Stimulated activated CD4-positive, alpha-beta T cell treated with anti-CD3 and anti-CD28 coated beads, Interleukin-1b, Interleukin-23, amount 100 ng/mL, for 48 hours (primary cell): ENCODE data around the gene ABHD12.

ENCODE experiments used
- DNase-seq: peaks from one replicate; pipeline ENCODE4 v3.0.0-alpha.2; 2020

Gene ABHD12

DNA sequence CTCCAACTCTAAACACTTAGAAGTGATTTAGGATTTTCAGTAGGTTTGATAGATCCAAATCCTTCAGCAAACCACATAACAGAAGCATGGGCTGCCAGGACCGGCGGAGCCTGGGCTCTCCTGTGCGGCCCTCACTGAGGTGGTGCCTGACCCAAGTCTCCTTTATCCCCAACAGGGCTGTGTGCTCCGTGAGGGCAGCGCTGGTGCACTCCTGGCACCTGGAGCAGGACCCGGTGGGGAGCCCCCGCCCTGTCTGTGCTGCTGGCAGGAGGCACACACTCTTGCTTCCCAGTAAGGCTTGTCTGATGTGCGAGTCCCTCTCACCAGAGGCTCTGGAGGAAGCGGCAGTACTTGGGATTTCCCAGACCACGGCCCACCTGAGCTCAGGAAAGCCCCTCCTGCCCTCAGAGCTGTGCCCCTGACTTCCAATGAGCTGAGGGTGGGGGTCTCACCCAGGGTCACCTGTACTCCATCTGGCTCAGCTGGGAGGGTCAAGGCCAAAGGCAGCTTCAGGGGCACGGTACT, 86.5 kb downstream of the ABHD12 start:
- no peak for DNase-seq

DNA sequence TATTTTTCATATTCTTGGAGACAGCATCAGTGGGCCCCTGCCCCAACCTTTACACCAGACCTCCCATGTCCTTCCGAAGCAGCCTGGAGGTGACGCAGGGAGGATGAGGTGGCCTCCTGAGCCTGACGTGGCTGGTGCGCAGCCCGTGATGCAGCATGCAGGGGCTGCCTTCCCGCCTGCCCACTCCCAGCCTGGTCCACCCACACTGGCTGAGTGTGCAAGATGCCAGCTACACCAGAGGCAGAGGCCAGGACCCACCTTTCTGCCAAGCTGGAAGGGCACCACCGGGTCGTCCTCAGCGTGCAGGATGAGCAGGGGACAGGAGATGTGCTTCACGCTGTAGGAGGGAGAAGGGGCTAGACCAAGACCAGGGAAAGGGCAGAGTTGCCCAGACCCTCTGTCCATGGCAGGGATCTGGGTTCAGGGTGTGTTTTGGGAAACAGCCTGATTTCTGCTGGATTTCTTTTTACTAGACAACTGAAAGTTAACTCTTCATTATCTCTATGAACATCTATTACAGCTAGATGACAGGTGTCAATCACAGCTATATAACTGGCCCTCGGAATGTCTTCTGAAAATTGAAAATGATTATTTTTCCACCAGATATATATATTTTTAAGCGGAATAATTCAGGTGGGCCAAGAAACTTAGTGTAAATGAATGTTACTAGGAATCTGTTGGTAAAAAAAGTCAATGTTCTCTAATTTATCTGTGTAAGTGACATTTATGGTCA, 87.2 kb downstream of the ABHD12 start:
- no peak for DNase-seq

DNA sequence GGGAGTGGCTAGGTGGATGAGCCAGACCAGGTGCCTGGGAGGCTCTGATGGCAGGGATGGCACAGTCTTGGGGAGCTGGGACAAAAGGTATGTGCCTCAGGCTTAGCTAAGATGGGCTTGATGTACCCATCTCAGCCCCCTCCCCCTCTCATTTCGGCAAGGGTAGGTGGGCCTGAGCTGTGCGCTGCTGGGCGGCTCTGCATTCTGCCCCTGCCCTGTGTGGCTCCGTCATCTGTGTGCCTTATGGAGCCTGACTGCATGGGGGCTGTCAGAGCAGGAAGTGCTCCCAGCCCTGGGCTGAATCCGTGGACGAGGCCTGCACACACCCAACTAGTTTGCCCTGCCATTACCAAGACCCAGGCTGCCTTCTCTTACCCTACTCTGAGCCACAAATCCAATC, 88.0 kb downstream of the ABHD12 start:
- DNase-seq: no peak

DNA sequence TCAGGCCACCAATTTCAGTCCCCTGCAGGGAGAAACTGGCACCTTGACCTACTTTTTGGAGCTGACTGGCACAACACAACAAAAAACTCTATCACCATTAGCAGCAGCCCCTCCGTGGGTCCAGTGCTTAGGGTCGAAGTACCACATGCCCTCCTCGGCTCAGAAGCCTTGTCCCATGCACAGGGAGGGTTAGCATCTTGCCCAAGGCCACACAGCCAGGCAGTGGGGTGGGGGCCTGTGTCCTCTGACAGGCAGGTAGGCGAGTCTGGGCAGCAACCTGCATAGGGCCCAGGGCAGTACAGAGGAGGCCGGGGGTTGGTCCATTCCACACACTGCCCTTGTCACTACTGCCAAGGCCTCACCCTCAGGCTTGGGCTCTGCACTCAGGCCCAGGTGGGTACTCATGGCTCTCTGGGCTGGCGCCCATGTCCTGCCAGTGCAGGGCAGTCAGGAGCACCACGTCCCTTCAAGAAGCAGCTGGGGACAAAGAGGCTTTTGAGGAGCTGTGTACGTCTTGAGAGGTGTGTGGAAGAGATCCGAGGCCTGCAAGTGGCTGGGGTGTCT, 89.2 kb downstream of the ABHD12 start:
- DNase-seq: no peak

DNA sequence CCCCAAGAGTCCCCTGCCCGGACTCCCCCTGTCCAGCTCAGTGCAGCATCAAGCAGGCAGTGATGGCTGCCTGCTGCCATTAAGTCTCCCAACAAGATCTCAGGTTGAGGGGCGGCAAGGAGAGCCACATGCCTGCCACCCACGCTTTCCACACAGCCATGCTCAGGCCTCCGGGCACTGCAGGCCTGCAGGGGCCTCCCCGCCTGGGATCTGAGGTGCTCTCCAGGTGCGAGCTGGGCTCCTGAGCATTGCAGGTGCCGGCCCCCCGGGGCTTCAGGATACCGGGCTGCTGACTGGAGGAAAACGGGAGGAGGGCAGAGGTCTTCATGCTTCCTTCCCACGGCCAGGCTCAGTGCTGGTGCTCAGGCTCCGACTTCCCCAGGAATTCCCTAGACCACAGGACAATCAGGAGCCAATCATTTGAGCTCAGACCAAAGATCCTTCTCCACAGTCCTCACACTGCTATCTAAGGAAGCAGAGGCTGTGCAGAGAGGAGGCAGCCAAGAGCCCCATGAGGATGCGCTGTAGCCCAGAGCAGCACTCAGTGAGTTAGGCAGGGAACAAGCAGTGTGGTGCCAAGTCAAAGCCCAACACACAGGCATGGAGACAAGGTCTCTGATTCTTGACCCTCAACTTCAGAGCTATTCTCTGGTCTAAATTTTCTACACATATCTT, 90.0 kb downstream of the ABHD12 start:
- DNase-seq: no peak

GRCh38 chr20:25299806-25300205, 90.8 kb downstream of the ABHD12 start:
- no peak for DNase-seq

DNA sequence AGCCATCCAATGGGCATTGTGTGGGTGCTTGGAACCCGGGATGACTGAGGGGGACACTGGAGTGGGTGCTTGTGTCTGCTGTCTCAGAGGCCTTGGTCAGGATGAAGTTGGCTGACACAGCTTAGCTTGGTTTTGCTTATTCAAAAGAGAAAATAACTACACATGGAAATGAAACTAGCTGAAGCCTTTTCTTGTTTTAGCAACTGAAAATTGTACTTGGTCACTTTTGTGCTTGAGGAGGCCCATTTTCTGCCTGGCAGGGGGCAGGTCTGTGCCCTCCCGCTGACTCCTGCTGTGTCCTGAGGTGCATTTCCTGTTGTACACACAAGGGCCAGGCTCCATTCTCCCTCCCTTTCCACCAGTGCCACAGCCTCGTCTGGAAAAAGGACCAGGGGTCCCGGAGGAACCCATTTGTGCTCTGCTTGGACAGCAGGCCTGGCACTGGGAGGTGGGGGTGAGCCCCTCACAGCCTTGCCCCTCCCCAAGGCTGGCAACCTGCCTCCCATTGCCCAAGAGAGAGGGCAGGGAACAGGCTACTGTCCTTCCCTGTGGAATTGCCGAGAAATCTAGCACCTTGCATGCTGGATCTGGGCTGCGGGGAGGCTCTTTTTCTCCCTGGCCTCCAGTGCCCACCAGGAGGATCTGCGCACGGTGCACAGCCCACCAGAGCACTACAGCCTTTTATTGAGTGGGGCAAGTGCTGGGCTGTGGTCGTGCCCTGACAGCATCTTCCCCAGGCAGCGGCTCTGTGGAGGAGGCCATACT, 93.3 kb downstream of the ABHD12 start:
- DNase-seq: no peak

DNA sequence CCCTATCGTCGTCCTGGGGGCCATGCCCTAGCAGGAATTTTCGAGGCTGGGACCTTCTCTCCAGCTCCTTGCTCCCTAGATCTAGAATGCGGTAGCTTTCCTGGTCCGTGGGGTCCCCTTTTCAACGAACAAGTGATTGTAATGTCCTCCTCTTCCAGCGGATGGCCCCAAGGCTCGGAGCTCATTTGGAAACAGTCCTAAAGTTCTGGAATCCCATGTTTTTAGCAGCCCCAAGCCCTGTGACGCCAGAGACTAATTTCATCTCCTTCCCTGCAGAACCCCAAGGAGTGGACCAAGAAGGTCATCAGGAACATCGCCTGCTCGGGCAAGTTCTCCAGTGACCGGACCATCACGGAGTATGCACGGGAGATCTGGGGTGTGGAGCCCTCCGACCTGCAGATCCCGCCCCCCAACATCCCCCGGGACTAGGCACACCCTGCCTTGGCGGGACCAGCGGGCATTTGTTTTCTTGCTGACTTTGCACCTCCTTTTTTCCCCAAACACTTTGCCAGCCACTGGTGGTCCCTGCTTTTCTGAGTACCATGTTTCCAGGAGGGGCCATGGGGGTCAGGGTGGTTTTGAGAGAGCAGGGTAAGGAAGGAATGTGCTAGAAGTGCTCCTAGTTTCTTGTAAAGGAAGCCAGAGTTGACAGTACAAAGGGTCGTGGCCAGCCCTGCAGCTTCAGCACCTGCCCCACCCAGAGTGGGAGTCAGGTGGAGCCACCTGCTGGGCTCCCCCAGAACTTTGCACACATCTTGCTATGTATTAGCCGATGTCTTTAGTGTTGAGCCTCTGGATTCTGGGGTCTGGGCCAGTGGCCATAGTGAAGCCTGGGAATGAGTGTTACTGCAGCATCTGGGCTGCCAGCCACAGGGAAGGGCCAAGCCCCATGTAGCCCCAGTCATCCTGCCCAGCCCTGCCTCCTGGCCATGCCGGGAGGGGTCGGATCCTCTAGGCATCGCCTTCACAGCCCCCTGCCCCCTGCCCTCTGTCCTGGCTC, 94.2 kb downstream of the ABHD12 start:
- peak; percentile 20 for DNase-seq

- no peak for DNase-seq
These were observed 95.1 kb downstream of the ABHD12 start for GRCh38 chr20:25295386-25296093.

DNA sequence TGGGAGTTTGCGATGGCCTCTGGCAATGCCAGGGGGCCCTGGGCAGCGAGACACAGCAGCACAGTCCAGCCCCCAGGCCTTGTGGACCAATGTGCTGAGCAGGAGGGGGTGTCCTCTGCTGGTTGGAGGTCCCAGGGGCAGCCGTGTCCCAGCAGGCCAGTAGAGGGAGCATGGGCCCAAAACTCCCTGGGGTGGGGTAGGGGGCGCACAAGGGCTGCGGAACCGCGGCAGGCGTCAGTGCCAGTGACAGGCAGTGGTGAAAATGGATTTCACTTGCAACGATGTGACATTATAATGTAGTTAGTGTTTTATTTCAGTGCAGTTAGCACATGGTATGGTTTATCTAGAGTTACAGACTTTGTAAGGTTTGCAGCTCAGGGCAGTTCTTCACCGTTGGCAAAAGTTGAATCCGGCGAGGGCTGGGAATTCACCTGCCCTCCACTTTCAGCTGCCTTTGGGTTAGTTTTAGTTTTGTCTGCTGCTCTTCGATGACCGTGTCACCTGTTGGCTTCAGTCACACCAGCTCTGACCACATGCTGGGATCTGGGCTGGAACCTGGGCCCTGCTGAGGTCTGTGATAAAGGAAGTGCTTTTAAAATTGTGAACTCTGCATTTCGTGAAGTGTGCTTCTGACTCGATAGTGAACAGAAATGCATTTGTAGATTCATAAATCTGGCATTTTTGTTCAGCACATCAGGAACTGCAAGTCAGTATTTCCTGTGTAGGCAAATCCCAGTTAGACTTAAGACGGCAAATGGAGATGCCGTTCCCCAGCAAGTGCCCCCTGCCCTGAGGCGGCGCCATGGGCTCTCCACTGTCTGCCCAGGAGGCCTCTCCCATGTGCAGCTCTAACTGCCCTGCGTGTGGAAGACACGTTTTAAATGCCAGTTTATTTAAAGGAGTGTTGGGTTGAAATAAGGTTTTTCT, 95.9 kb downstream of the ABHD12 start:
- peak; percentile 55 for DNase-seq

DNA sequence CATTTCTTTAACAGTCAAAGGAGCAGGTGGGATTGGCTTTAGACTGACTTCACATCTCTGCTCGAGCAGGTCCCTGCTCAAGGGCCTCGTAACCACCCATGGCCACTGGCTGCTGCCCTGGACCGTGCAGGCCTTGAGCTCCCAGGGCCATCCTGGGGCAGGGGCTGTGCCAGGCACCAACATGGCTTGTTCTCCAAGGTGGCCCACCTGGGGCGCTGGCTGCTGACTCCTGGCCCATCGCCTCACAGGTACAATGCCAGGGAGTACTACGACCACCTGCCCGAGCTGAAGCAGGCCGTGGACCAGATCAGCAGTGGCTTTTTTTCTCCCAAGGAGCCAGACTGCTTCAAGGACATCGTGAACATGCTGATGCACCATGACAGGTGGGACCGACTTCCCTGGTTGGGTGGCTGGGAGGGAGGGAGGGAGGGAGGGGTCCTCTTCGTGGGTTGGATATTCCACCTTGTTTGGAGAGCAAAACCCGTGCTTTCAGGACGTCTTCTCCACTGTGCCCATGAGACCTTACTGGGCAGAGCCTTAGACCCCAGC, 96.7 kb downstream of the ABHD12 start:
- no peak for DNase-seq

DNA sequence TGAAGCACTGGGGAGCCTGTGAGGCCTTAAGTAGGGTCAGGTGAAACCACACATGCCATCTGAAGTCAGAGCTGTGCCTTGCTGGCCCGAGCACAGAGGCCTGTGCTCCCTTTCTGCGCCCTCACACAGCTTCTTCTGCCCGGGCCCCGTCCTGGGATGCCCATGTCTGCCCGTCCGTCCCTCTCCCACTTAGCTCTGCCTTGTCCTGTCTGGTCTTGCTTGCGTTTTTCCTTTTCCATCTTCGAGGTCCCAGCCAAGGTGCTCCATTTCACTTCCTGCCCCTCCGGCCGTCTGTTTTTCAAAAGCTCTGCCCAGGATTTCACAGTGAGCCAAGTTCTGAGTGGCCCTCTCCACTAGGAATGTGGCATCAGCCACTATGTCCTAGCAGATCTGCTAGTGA, 97.1 kb downstream of the ABHD12 start:
- DNase-seq: no peak

DNA sequence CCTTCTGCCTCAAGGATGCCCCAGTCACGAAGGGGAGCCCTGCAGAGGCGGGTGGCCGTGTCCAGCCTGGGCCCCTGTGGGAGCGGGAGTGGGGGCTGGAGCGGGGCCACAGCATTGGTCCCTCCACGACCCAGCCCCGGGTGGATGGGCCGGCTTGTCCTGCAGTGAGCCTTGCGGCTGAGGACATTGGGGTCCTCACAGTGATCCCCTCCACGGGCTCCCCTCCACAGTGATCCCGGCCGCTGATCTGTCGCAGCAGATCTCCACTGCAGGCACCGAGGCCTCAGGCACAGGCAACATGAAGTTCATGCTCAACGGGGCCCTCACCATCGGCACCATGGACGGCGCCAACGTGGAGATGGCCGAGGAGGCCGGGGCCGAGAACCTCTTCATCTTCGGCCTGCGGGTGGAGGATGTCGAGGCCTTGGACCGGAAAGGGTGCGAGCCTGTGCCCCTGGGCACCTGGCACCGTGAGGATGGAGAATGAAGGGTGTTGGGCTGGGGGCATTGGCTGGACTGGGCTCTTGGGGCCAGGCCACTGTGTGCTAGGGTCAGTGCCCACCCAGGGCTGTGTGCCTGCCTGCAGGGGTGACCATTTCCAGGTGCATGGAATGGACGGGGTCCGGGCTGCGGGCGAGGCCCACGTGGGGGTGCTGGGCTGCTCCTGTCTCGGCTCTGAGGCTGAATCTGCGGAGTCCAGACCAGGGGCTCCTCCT, 98.3 kb downstream of the ABHD12 start:
- no peak for DNase-seq

DNA sequence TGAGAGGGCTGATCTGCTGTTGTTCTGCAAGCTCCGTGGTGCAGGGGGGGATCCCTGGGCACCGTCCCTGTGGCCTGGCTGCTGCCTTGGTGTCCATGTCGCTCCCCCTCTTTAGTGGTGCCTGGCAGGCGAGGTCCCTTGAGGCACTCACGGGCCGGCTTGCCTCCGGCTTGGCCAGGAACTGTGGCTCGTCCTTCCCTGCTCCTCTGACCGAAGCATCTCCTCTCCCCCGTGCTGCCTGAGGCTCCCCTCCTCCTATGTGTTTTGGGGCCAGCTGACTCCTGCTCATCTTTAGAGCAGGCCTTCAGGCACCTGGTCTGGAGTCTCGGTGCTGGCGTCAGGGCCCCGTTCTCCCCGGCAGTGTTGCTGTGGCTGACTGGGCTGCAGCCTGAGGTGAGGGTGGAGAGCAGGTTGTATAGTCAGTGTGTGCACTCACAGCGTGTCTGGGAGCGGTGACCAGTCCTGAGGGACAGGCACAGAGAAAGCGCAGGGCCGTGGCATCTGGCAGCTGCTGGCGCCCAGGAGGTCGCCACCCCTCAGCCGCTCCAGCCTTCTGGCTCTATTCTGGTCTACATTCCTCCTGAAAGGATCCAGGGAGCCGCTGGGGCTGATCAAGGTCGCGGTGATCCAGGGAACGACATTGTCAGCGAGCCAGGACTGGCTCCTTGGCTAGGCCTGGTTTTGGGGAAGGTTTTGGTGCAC, 99.1 kb downstream of the ABHD12 start:
- DNase-seq: no peak

DNA sequence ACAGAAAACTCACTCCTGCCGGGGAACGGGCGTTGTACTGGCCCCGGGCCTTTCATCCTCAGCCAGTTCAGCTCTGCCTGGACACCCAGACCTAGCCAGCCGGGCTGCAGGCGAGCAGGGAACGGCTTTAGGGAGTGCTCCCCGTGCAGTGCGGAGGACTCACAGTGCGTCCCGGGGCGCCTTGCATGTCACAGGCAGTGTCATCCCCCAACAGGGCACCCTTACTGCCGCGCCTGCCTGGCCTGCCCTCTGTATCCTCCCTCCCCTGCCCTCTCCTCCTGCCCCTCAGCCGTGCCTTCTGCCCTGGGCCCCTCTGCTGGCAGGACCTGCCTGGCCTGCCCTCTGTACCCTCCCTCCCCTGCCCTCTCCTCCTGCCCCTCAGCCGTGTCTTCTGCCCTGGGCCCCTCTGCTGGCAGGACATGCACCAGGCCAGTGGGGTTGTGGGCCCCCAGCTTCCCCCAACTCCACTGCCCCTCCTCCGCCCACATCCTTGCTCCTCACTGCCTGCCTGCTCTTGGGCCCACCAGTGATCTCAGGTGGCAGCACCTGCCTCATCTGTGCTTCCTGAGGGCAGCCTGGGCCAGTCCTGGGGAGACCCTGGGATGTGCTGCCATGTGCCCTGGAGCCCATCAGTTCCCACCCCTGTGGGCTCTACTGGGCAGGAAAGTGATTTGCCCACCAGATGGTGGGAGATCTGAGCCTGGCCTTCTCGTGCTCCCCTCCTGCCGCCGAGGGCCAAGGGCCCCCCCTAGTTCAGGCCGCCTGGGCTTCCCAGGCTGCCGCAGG, 99.8 kb downstream of the ABHD12 start:
- DNase-seq: no peak

- DNase-seq: no peak
These were observed 100.6 kb downstream of the ABHD12 start for GRCh38 chr20:25289886-25290597.
